Suprapubic skin (tissue), 3 donors: ENCODE results near the gene UBE2R2.

ENCODE experiments used
- POLR2AphosphoS5 ChIP-seq, 3 donors: sonication (generic); formaldehyde crosslinking; IDR thresholded peaks; one replicate each; pipeline ENCODE4 v1.6.1; 2017; ENCODE audit warnings: antibody characterized with exemption in 3 of 3
- TF ChIP-seq, protein P1 (sequence below), 2 donors: fragments of 200-600 bp in 1 of 2; fragments of 450-650 bp in 1 of 2; sonication (generic) in 1 of 2; IDR thresholded peaks; one replicate each; pipeline ENCODE4 v1.5.1; 2016 to 2019; ENCODE audit warnings: antibody characterized with exemption in 2 of 2, mild to moderate bottlenecking in 1 of 2, moderate library complexity in 1 of 2

DNA sequence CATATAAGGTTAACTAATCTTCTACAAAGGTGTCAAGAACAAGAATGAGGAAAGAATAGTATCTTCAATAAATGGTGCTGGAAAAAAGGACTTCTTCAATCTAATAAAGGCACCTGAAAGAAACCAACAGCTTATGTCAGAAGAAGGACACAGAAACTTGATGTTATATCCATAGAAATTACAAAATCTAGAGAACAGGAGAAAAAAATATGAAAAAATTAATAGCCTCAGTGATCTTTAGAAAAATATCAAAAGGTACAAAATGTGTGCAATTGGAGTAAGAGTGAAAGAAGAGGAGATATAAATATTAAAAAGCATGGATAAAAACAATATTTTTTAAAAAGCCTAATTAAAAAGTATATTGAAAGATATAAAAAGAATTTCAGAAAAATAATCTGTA, 40.4 kb upstream of the UBE2R2 start:
- TF ChIP-seq, protein P1, sequence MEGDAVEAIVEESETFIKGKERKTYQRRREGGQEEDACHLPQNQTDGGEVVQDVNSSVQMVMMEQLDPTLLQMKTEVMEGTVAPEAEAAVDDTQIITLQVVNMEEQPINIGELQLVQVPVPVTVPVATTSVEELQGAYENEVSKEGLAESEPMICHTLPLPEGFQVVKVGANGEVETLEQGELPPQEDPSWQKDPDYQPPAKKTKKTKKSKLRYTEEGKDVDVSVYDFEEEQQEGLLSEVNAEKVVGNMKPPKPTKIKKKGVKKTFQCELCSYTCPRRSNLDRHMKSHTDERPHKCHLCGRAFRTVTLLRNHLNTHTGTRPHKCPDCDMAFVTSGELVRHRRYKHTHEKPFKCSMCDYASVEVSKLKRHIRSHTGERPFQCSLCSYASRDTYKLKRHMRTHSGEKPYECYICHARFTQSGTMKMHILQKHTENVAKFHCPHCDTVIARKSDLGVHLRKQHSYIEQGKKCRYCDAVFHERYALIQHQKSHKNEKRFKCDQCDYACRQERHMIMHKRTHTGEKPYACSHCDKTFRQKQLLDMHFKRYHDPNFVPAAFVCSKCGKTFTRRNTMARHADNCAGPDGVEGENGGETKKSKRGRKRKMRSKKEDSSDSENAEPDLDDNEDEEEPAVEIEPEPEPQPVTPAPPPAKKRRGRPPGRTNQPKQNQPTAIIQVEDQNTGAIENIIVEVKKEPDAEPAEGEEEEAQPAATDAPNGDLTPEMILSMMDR (IDR thresholded peaks at IDR 0.05) = no peak
- no peak for TF ChIP-seq POLR2AphosphoS5 (IDR thresholded peaks at IDR 0.05)
